Mononuclear cell (primary cell): Measurements from ENCODE around the gene DAAM2. TPM values are rescaled to one million over a fixed set of nuclear protein-coding genes. Genes with fewer than 3 reads are reported as not detected.

Experiments
- H3K27me3 ChIP-seq: 2 replicates; pipeline ENCODE4 v1.6.0; 2011; ENCODE audit warnings: low read length, control low read depth; ENCODE audit not compliant: insufficient read depth
- H3K4me1 ChIP-seq: 2 replicates; pipeline ENCODE4 v1.5.1; 2011; ENCODE audit warnings: mild to moderate bottlenecking, low read length, control low read depth; ENCODE audit not compliant: insufficient read depth
- H3K4me3 ChIP-seq: 2 replicates; pipeline ENCODE4 v1.5.1; 2011; ENCODE audit warnings: mild to moderate bottlenecking, low read length, moderate library complexity
- H3K9me3 ChIP-seq: 2 replicates; pipeline ENCODE4 v1.5.1; 2011; ENCODE audit warnings: low read depth, mild to moderate bottlenecking, control low read depth, low read length
- total RNA-seq: library from RNA; depleted of rRNA; stranded (reverse); fragments of >200 nt; gene quantifications from one replicate; pipeline ENCODE4 v1.2.3, GENCODE V29; 2012

DAAM2 gene
- total RNA-seq, 1 donor: under 0.01 TPM

- Histone ChIP-seq H3K9me3 (no peaks in the 10 kb centered on the region), H3K4me1 (no peaks in the 10 kb centered on the region), H3K4me3 (no peak overlapping the region), H3K27me3 (peaks cover 22% of the 10 kb centered on the region)
Observed at GRCh38 chr6:39935241-39935640, 143.1 kb downstream of the DAAM2 start.

- no peak overlapping the region for H3K4me3 ChIP-seq
- H3K27me3 ChIP-seq: peaks cover 22% of the 10 kb centered on the region
- no peaks in the 10 kb centered on the region for H3K9me3 ChIP-seq
- no peaks in the 10 kb centered on the region for H3K4me1 ChIP-seq
Observed at GRCh38 chr6:39936857-39937256, 144.7 kb downstream of the DAAM2 start.

- peaks cover 19% of the 10 kb centered on the region for H3K27me3 ChIP-seq
- H3K4me3 ChIP-seq: no peak overlapping the region
- H3K9me3 ChIP-seq: no peaks in the 10 kb centered on the region
- no peaks in the 10 kb centered on the region for H3K4me1 ChIP-seq
Observed at GRCh38 chr6:39937686-39938333, 145.6 kb downstream of the DAAM2 start.

- Histone ChIP-seq H3K9me3 (no peaks in the 10 kb centered on the region), H3K4me1 (no peaks in the 10 kb centered on the region), H3K4me3 (no peak overlapping the region), H3K27me3 (peaks cover 8% of the 10 kb centered on the region)
Observed at GRCh38 chr6:39938773-39939654, 146.8 kb downstream of the DAAM2 start.

DNA sequence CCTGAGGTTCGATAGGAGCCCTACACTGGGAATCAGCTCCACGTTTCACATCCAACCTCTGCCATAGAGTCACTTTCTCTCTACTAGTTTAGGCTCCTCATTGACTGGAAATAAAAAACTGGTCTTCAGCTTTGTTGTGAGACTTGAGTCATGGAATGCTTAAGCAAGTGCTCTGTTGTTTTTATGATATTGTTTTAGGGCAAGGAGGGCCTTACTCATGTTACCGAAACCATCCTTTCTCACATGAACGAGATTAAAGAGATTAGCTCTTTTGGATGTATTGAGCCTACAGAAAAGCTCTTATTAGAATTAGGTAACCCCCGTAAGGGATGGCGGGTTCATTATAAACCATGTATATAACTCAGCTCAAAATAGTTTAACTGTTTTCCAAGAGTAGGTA is 149.0 kb downstream of the DAAM2 start:
- Histone ChIP-seq H3K27me3 (no peaks in the 10 kb centered on the region), H3K9me3 (no peaks in the 10 kb centered on the region), H3K4me1 (no peaks in the 10 kb centered on the region), H3K4me3 (no peak overlapping the region)

GRCh38 chr6:39941820-39942219 is 149.6 kb downstream of the DAAM2 start:
- H3K4me1 ChIP-seq: no peaks in the 10 kb centered on the region
- H3K9me3 ChIP-seq: no peaks in the 10 kb centered on the region
- H3K4me3 ChIP-seq: no peak overlapping the region
- no peaks in the 10 kb centered on the region for H3K27me3 ChIP-seq

DNA sequence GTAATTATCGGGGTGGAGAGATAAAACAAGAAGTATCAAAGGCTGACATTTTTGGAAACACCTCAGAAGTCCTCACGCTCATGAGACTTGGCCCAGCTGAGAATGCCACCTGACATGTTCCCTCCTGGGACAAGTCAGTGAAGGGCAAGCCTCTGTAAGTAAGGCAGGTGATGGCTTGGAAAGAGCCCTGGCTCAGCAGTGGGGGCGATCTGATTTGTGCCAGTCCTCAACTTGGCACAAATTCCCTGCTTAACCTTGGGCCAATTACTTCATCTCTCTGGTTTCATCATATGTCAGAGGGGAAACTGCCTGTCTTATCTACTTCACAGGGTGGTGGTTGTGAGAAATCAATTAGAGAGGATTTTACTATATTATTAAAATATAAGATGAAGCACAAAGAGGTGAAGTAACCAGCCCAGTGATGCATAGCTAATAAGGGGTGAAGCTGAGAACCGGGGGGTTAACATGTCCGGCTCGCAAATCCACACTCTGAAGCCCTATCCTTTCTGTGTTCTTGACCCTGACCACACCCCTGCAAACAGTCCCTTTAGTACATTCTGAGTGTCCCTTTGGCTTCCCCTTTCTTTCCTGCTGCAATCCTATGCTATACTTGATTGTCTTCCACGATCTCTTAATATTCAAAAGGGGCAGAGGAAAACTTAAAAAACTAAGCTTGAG is 150.9 kb downstream of the DAAM2 start:
- H3K27me3 ChIP-seq: no peaks in the 10 kb centered on the region
- H3K4me1 ChIP-seq: no peaks in the 10 kb centered on the region
- H3K9me3 ChIP-seq: no peaks in the 10 kb centered on the region
- no peak overlapping the region for H3K4me3 ChIP-seq

DNA sequence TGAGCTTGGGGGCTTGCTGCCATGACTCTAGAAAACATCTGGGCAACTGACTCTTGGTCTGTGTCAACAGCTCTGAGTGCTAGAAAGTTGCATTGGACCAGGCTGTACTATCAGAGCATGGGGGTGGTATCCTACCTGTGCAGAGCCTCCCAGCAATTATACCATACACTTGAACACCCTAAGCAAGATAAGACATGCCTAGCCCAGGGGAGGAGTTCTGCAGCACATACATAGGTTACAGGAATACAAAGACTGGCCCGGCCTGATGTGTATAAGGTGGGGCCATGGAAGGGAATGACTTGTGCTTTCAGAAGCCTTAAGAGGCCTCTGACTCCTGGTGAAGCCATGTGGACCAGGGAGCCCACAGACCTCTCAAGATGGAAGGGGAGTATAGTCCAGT is 153.4 kb downstream of the DAAM2 start:
- no peaks in the 10 kb centered on the region for H3K9me3 ChIP-seq
- H3K4me3 ChIP-seq: no peak overlapping the region
- H3K4me1 ChIP-seq: no peaks in the 10 kb centered on the region
- H3K27me3 ChIP-seq: no peaks in the 10 kb centered on the region

- no peaks in the 10 kb centered on the region for H3K9me3 ChIP-seq
- H3K4me1 ChIP-seq: no peaks in the 10 kb centered on the region
- no peak overlapping the region for H3K4me3 ChIP-seq
- no peaks in the 10 kb centered on the region for H3K27me3 ChIP-seq
Observed at GRCh38 chr6:39947611-39948068, 155.5 kb downstream of the DAAM2 start.

DNA sequence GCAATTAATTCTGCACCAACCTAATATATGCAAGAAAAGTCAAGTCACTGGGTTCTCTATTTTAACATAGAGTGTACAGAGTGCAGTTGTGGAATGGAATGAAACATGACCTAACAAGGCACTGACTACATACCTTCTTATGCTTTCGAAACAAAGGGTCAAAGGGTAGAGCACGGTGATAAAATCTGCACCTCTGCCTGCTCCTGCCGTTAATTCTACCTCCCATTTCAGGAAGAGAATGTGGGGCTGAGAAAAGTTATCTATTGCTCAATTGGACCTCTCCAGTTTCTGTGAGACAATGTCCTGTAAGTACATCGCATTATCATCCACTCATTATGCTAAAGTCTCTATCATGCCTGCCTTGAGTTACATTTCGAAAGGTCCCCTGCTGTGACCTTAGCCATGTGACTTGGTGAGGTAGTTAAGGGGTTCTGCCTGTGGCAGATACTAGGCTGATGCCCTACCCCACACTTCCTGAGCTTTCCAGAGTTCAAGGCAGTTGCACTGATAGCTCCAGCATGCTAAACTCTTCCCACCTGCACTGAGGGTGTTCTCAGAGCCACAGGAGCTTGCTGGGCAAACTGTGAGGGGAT is 156.1 kb downstream of the DAAM2 start:
- Histone ChIP-seq H3K4me3 (no peak overlapping the region), H3K4me1 (no peaks in the 10 kb centered on the region), H3K9me3 (no peaks in the 10 kb centered on the region), H3K27me3 (no peaks in the 10 kb centered on the region)

DNA sequence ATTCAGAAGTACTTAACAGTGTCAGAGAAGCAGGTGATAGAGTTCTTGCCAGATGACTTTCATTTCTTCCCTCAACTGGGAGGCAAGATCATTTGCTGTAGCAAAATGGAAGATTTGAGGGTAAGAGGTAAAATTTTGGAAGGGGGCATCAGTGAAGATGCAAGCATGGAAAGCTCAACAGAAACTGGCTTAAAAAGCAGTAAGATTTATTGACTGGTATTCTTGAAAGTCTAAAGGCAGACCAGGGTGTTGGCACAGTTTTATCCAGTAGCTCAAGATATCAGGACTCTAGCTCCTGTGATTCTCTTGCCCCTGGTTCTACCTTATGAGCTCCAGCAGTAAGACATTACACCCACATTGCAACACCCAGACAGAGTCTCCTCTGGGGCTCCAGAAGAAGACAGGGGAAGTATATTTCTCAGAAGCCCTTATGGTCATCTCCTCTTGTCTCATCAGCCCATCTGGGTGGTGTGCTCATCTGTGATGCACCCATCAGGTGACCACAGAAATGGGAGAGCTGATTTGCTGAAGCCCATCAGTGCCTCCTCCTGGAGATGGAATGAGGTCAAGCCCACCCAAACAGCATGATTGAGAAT is 158.0 kb downstream of the DAAM2 start:
- H3K9me3 ChIP-seq: no peaks in the 10 kb centered on the region
- no peak overlapping the region for H3K4me3 ChIP-seq
- no peaks in the 10 kb centered on the region for H3K27me3 ChIP-seq
- no peaks in the 10 kb centered on the region for H3K4me1 ChIP-seq

DNA sequence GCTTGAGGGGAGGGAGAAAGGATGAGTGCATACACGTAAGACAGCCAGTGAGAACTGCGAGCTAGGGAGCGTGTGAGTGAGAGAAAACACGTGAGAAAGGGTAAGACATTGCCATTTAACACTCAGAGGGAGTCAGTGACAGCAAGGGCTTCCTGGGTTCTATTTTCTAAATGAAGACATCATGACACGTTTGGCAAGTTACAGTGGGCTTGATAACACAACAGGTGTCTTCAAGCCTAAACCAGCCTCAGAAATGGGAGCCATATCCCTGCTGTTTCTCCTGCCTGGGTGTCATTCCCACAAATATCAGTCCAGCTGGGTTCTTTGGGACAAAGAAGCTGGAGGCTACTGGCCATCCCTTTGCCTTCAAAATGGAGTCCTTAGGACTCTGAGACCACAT is 159.0 kb downstream of the DAAM2 start:
- H3K27me3 ChIP-seq: no peaks in the 10 kb centered on the region
- H3K9me3 ChIP-seq: no peaks in the 10 kb centered on the region
- H3K4me1 ChIP-seq: no peaks in the 10 kb centered on the region
- no peak overlapping the region for H3K4me3 ChIP-seq

GRCh38 chr6:39951716-39952115 is 159.5 kb downstream of the DAAM2 start:
- Histone ChIP-seq H3K9me3 (no peaks in the 10 kb centered on the region), H3K4me1 (no peaks in the 10 kb centered on the region), H3K27me3 (no peaks in the 10 kb centered on the region), H3K4me3 (no peak overlapping the region)

DNA sequence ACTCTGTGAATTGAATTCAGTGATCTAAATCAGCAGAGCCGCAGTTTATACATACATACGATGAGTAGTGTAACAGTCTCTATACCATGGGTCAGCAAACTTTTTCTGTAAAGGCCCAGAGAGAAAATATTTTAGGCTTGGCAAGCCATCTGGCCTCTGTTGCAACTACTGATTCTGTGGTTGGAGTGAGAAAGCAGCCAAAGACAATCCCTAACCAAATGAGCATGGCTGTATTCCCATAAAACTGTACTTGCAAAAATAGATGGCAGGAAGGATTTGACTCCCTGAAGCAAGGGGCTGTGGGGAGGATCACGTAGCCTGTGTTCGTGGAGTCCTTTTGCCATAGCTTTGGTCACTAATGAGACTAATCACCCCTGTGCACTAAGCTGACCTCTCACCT is 160.0 kb downstream of the DAAM2 start:
- Histone ChIP-seq H3K9me3 (no peaks in the 10 kb centered on the region), H3K4me1 (no peaks in the 10 kb centered on the region), H3K4me3 (no peak overlapping the region), H3K27me3 (no peaks in the 10 kb centered on the region)
